A549 (cell line): ENCODE results near the gene SSC4D.

Source experiments
- BHLHE40 ChIP-seq: IDR thresholded peaks from 2 replicates; pipeline ENCODE4 v1.6.1; 2012; ENCODE audit warnings: low read depth, low read length, inconsistent platforms
- CHD4 ChIP-seq: fragments of 200-600 bp; sonication (generic); IDR thresholded peaks from 2 replicates; pipeline ENCODE4 v1.6.1; 2016; ENCODE audit warnings: antibody characterized with exemption, mild to moderate bottlenecking, borderline replicate concordance
- CTCF ChIP-seq: fragments of >200 bp; sonication (Bioruptor Twin); formaldehyde crosslinking; IDR thresholded peaks from 3 replicates; pipeline ENCODE4 v1.5.1; 2016
- EHMT2 ChIP-seq: fragments of 200-600 bp; sonication (generic); IDR thresholded peaks from 2 replicates; pipeline ENCODE4 v1.6.1; 2016; ENCODE audit warnings: antibody characterized with exemption, low read depth, mild to moderate bottlenecking, moderate library complexity
- EP300 ChIP-seq, 2 experiments: fragments of >200 bp; sonication (Bioruptor Twin); formaldehyde crosslinking; IDR thresholded peaks; 2 replicates in 1 of 2; 3 replicates in 1 of 2; pipeline ENCODE4 v1.6.1; 2016 to 2017
- FOXS1 ChIP-seq: fragments of 250-450 bp; sonication (Bioruptor Pico); IDR thresholded peaks from 2 replicates; pipeline ENCODE4 v1.5.0; 2020; ENCODE audit warnings: mild to moderate bottlenecking, moderate library complexity
- HOXA7 ChIP-seq: fragments of 250-450 bp; sonication (Bioruptor Pico); IDR thresholded peaks from 2 replicates; pipeline ENCODE4 v1.5.0; 2020; ENCODE audit warnings: mild to moderate bottlenecking, moderate library complexity
- JUN ChIP-seq, 2 experiments: fragments of >200 bp; sonication (Bioruptor Twin); formaldehyde crosslinking; IDR thresholded peaks; 2 replicates in 1 of 2; 3 replicates in 1 of 2; pipeline ENCODE4 v1.6.1; 2016 to 2017
- POLR2A ChIP-seq: IDR thresholded peaks from 2 replicates; pipeline ENCODE4 v1.6.1; 2012; ENCODE audit warnings: mild to moderate bottlenecking, low read length
- RCOR1 ChIP-seq: fragments of 150-350 bp; IDR thresholded peaks from 2 replicates; pipeline ENCODE4 v1.6.1; 2014; ENCODE audit warnings: antibody characterized with exemption, low read length, low read depth
- SMC3 ChIP-seq: fragments of >200 bp; sonication (Bioruptor Twin); formaldehyde crosslinking; IDR thresholded peaks from 3 replicates; pipeline ENCODE4 v1.6.1; 2018; ENCODE audit warnings: inconsistent platforms
- SREBF2 ChIP-seq: fragments of 450-650 bp; IDR thresholded peaks from 2 replicates; pipeline ENCODE4 v1.6.1; 2014; ENCODE audit warnings: mild to moderate bottlenecking, moderate library complexity
- ZC3H11A ChIP-seq: fragments of 450-650 bp; IDR thresholded peaks from 2 replicates; pipeline ENCODE4 v1.6.1; 2014; ENCODE audit warnings: antibody characterized with exemption, mild to moderate bottlenecking

GRCh38 chr7:76412249-76412648, 2.8 kb upstream of the SSC4D start:
- TF ChIP-seq EHMT2 (no peak), CTCF (no peak), SMC3 (no peak), BHLHE40 (no peak), SREBF2 (no peak), HOXA7 (no peak), POLR2A (no peak), RCOR1 (no peak), EP300 (IDR thresholded peaks at IDR 0.05) (no peak), FOXS1 (no peak), CHD4 (no peak), JUN (IDR thresholded peaks at IDR 0.05) (no peak), ZC3H11A (no peak)
